Measurements from ENCODE around the gene BRPF3.

BRPF3 gene

DNA sequence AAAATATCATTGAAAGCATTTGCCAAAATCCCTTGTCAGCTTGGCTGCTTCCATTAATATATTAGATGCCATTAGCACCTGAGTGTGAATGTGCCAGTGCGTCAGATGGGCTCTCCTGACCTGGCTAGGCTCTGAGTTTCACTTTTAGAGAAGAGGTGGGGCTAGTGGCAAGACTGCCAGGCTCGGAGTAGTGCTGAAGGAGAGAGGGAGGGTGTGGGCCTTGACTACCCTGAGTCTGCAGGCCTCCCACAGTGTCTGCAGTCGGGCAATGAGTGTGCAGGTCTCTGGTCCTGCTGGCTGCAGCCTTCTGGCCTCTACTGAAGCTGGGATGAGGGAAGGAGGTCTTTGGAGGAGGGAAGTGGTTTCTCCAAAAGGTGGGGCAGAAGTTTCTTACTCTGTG, 38.8 kb downstream of the BRPF3 start:
- DNase-seq = no peak

DNA sequence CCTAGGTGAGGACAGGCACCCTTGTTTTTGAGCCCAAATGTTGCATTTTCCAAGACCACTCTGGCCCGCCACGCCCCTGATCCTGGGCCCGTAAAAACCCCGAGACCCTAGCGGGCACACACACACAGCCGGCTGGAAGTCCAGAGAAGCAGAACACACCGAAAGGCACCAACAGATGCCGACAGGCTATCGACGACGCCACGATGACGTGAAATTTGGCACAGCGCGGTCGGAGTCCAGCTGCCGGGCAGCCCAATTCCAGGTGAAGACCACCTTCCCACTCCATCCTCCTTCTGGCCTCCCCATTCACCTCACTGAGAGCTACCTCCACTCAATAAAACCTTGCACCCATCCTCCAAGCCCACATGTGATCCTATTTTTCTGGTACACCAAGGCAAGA, 39.3 kb downstream of the BRPF3 start:
- no peak for DNase-seq

DNA sequence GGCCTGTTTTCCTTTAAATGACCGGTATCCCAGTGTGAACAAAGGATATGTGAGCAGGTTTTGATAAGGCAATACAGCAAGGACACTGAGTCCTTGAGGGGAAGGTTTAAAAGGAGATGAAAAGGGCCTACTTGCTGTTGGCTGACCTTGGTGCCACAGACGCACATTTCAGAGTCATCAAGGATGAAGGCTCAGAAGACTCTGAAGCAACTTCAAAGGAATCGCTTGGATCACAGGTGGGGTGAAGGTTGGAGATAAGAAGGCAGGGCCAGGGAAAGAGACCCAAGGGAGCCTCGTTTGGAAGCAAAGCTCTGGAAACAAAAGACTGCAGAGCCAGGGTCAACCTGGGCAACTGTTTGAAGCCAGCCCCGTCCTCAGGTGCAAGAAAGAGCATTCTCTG, 43.2 kb downstream of the BRPF3 start:
- no peak for DNase-seq

DNA sequence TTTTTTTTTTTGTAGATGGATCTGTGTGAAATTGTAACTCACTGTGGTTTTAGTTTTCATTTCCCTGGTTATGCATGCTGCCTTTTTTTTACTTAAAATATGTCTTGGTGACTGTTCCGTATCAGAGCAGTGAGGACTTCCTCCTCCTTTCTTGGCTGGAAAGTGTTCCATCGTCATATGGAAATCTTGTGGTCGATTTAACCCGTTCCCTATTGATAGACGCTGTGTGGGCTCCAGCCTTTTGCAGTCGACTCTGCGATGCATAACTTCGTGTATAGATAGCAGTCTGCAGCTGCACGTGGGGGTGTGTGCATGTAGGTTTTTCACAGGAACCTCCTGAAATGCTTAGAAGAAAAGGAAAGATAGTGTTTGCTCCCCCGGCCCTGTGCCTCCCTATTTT, 45.2 kb downstream of the BRPF3 start:
- DNase-seq = no peak

DNA sequence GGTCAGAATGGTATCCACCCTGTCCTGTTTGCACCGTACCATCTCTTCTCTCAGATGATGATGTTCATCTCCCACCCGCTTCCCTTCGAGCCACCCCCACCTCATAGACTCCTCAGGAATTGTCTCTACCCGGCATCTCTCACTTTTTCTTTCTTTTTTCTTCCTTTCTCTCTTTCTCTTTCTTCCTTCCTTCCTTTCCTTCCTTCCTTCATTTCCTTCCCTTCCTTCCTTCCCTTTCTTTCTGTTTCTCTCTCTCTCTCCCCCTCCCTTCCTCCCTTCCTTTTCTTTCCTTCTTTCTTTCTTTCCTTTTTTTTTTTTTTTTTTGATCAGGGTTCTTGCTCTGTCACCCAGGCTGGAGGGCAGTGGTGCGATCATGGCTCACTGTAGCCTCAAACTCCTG, 45.6 kb downstream of the BRPF3 start:
- no peak for DNase-seq

DNA sequence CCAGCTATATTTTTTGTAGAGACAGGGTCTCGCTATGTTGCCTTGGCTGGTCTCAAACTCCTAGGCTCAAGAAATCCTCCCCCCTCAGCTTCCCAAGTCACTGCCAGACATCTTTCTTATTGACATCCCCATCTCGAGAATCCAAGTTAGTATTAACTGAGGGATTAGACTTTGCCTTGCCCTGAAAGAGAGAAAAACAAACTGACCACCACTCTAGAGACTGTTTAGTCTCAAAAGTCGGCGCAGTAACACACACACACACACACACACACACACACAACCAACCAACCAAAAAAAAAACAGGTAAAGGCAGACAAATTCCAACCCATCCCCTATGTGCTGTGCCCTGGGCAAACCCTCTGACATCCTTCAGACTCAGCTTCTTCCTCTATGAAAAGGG, 46.1 kb downstream of the BRPF3 start:
- DNase-seq = no peak

DNA sequence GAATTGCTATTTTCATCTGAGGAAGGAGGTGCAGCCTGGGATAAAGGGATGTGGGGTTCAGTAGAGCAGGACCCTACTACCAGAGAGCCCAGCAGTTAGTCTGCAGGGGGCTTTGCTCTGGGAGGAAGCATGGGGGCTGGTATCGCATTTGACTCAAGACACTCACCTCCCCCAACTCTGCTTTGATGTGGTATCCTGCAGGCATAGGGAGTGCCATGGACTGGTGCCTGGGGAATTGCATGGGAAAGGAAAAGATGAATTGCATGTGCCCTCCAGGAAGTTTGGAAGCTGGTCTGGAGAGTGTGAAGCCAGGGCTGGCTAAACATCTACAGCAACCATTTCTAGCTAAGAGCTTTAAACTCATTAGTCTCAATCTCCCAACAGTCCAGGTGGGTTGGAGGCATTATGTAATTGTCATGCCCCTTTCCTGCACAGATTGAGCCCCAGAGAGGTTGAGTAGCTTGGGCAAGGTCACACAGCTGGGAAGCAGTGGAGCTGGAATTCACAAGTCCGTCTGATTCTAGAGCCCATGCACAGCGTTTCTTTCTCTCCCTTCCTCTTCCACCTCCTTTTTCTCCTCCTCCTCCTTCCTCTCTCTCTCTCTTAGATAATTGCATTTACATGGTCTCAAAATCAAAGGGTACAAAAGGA, 47.1 kb downstream of the BRPF3 start:
- DNase-seq = no peak

DNA sequence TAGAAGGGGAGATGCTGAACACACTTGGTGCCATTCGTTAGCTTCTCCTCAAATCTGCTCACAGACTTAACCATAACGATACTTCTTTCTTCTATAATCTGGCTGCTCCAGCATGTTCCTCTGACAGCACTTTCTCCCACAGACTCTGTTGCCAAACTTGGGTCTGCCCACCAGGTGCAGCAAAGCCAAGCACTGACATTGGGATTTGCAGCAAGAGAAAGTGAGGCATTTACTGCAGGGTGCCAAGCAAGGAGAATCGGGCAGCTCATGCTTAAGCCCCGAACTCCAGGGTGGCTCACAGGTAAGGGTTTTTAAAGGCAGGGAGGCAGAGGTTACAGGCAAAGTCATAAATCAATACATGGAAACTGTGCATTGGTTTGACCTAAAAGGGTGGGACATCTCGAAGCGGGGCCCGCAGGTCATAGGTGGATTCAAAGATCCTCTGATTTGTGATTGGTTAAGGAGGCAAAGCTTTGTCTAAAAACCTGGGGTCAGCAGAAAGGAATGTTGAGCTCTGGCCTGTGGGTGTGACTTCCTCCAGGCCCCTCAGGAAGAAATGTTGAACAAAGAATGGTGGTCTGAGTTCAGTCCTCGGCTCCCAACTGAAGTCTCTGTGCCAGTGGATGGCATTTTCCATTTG, 48.2 kb downstream of the BRPF3 start:
- DNase-seq = no peak

DNA sequence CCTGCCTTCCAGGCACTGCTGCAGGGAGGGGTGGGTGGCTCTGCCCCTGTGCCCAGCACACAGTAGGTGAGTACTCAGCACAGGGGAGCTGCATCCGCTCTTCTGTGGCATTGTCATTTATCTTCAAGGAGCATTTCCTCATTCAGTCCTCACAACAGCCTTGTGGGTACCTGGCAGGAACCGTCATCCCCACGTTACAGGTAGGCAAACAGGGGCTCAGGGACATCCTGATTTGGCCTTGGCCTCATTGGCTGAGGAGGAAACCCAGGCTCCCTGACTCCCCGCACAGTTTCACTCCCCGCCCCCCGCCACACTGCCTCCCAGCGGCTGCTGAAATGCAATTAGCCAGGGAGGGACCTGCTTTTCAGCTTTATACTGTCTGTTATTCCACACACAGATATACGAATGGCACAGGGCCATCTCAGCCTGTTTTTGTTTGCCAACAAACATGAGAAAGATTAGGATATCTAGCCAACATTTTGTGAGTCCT, 49.1 kb downstream of the BRPF3 start:
- DNase-seq = no peak

DNA sequence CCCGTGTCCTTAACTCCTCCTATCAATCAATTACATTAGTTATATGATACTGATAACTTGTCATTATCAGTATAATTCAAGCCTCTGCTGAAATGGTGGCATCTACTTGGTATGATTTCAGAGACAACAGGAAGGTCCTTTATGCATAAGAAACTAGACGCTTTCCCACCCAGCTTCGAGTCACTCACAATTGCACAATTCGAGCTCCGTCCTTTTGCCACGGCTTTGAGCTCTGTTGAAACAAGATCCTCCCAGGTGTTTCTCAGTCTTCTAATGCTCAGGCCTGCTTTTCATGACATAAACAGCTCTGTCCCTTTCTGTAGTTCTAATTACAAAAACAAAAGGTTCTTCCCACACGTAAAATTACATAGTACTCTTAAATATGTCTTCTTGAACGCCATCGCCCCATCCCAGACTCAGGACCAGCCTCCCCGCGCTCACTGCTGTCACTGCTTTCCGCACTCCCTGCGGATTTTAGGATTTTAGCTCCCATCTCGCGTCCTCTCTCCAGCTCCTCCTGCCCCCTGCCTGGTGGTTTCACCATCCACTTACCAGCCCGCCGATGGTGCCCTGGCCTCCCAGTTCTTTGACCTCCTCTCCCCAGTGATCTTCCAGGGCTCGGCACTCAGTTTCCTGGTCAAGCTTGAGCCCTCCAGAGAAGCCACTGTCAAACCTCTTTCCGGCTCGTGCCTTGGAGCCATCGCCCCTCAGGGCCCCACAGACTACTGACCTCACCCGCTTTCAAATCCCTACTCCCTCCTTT, 50.1 kb downstream of the BRPF3 start:
- no peak for DNase-seq

DNA sequence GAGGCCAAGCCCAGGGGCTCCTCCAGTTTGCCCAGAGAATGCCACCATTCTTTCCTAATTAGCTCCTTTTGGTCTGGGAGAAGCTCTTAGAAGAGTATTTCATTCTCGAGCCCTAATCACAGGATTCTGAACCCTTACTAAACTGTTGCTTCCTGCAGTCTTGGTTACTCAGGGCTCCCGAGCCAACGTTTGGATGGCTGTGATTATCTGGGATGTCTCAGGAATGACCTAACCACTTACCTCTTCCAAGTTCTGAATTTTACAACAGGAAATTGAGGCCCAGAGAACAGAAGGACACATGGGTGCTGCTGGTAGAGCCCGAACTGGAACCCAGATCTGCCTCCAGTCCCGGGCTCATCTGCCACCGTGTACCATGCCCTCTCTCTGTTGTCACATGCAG, 51.1 kb downstream of the BRPF3 start:
- no peak for DNase-seq

DNA sequence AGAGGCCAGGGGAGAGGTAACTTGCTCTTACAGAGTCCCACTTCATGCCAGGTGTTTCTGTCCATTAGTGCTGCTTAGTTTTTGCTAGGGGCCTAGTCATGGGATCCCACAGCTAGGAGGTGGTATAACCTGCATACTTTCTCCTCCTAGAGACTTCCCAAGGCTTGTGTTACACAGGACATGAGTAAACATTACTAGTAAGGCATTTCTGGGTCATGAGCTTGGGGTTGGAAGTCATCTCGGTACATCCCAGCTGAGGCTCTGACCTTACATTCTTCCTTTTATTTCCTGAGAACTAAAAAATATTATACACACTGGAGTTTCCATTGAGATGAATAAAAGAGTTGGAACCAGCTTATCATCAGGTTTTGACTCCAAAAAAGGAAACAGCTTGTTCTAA, 52.4 kb downstream of the BRPF3 start:
- no peak for DNase-seq

DNA sequence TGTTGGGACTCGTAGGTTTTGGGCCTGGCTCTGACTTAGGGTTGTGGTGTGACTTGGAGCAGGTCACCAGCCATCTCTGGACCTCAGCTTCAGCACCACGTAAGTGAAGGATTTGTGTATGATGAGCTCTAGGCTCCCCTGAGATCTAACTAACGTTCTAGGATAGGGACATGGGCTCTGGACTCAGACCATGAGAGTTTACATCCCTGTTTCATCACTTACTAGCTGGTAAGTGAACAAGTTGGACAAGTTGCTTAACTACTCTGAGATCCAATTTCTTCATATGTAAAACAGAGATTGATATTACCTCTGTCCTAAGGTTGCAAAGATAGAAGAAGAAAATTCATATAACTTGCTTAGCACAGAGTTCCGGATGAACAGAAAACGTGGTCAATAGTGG, 53.0 kb downstream of the BRPF3 start:
- no peak for DNase-seq

DNA sequence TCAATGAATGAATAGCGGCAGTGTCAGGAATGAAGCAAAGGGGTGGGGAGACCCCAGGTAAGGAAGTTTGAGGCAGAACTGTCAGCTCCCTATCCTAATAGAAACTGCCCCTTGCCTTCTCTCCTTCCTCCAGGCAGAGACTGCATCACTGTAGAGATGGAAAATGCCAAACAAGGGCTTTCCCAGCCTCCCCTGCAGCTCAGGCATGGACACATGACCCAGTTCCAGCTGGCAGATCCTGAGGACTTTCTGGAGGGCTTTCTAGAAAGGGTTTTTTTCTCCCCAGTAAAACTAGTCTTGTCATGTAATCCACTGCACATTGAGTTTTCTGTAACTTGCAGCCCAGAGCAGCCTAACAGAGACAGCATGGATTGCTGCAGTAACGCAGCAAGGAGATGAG, 55.5 kb downstream of the BRPF3 start:
- DNase-seq = no peak

DNA sequence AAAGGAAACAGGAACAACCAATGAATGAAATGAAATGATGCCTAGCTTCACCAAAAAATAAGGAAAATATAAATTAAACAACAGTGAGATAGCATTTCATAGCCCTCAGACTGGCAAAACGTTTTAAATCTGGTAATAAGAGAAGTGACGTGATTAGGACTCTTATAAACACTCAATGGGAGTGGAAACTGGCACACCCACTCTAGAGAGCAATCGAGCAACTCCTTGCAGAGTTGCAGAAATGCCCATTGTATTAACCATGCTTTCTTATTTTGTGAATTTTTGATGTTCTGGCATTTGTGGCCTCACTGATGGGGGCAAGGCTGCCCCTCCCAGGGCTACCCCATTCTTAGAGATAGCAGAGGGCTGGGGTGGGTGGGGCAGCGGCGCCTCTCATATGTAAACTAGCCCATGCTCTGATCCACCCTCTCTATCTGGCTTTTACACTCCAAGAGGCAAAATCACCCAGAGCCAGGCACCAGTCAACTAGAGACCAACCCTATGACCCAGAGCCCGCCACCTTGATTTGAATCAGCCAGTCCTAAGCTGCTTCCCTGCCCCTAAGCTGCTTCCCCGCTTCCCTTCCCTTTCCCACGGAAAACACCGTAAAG, 67.0 kb downstream of the BRPF3 start:
- DNase-seq = no peak

DNA sequence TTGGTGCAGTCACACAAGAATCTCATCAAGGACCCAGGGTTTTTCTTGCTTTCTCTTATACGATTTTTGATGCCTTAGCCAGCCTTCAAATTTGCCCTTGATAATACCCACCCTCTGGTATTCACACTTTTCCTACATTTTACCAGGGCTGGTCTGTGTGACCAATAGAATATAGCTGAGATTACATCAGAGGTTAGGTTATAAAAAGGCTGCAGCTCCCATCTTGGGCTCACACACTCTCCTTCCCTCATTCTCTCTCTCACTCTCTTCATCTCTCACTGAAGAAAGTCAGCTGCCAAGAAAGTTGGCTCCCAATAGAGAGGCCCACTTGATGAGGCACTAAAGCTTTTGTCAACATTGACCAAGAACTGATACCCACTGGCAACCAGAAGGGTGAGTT, 69.2 kb downstream of the BRPF3 start:
- DNase-seq = no peak

DNA sequence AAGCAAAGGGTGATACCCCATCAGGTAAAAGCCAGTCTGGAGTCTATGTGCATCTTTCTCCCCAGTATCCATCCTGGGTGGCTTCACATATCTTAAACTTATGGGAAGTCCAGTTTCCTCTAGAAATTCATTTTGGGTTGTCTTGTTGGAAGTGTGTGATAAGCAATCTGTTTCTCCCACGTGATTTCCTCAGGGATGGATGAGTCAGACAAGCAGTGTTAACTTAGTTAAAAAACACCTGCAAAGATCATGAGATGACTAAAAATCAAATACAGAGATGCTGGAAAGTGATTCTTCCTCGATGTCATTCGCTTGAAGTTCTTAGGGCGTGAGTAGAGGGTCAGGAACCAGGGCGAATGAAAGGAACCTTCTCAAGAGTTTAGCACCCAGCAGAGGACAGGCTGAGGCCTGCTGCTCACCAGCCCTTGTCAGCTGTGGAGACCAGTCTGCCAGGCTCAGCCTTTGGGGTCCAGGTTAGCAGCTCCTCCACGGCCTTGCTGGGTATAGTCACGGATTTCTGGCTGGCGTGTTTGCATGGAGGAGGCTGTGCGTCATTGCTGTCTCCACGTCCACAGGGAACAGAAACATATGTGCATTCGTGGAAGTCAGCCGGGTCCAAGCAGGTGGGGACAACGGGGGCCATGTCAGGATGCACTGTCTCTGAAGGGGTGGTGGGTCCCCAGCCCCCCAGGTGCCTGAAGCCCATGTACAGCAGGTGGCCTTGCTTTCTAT, 70.5 kb downstream of the BRPF3 start:
- no peak for DNase-seq

DNA sequence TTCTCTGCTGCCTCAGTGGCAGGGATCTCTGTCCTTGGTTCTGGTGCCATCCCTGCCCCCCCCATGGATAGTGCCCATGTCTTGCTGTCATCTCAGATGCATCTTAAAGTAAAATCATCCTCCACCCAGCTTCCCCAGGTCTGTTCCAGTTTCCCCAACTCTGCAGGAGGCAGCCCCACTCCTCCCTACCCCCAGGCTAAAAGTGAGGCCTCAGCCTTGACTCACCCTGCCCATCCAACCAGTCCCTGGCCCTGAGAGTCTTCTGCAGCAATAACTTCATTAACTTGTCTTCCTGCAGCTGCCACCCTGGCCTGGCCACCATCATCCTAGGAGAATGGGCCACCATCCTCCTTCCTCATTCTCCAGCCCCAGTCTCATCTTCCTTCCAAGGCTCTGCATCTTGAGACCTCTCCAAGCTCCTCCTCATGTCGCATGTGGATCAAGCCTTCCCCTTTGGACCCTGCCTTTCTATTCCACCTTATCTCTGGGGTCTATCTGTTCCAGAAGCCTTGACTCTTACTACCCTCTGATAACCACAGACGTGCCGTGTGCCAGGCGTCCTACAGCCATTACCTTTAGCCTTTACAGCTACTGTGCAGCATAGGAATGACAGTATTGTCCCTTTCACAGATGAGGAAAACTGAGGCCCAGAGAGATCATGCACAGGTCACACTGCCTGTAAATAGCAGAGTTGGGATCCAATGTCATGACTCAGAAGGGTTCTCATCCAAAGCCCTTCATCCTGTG, 71.4 kb downstream of the BRPF3 start:
- DNase-seq = no peak

DNA sequence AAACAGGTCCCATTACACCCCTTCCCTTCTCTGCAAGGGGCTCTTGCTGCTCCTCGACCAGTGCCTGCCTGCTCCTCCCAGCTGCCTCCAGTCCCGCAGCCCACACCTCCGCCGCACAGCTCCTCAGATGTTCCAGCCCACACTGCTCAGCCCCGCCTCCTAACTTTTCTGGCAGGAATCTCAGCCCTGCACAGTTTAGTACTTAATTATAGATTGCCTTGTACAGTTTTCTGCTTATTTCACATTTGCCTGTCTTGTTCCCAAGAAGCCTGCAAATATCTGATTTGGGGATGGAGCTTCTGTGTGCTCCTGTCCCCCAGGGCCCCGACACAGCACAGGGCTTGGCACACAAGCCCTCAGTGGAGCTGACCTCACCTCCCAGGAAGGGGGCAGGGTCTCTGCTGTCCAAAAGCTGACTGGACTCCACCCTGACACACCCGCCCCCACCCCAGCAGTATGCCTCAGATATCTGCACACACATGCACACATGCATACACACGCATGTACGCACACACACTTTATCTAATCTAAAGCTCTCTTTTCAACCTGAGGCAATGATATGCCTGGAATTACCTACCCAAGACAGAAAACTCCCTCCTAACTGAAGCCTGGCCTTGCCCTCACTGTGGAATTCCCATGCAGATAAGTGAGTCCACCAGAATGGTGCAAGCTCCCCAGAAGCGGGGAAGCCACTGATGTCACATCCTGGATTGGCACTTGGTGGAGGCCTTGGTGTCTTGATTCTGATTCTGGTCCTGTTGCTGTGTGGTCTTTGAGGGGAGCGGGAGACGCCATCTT, 72.1 kb downstream of the BRPF3 start:
- no peak for DNase-seq

DNA sequence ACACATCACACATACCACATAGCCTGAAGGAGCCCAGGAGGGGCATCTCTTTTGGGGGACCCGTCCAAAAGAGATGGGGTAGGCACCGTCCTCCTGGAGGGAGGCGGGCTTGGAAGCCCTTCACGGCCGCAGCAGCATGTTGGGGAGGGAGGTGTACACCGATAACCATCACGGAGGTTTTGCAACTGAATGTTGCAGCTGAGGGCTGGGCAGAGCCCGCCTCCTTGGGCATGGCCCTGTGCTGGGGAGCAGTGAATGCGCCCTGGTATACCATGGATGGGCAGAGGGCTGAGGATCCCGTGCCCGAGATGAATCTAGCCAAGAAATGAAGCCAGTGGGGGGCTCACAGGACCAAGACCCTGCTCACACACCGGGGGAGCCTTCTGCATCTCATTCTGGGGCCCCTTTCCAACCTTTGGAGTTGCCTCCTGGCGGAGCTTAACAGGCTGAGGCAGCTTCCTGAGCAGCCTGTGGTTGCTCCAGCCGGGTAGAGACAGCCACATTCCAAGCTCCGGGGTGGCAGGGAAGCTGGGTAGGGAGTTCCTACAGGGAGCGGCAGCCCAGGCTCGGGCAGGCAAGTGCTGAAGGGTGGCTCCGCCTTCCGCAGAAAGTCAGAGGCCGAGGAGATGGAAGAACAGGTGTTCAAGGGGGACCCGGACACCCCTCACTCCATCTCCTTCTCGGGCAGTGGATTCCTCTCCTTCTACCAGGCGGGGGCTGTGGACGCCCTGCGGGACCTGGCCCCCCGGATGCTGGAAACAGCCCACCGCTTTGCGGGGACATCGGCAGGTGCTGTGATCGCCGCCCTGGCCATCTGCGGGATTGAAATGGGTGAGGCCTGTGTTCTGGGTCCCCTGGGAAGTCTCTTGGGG, 73.5 kb downstream of the BRPF3 start, which contains the start of gene PNPLA1:
Gene PNPLA1, plus strand, starts transcription at position 227 of the 872 bp plus-strand sequence. Its CDS starts 400 bp downstream, at position 627.
- no peak for DNase-seq

All from stimulated activated naive CD4-positive, alpha-beta T cell treated with Interleukin-2 at 50 U/mL for 16 hours (primary cell).